GM23338 (cell line): ENCODE measurements around the gene EDIL3. TPM values are rescaled to one million over a fixed set of nuclear protein-coding genes. Genes with fewer than 3 reads are reported as not detected.

Experiments
- ATAC-seq: fragments of 200-7000 bp; cut with Tn5 transposase; 3 replicates; pipeline ENCODE4 v1.9.1; 2020
- DNase-seq: peaks from one replicate; pipeline ENCODE4 v3.0.0-alpha.2; 2015; ENCODE audit warnings: low spot score
- H2AFZ ChIP-seq: fragments of 200-600 bp; sonication (generic); 2 replicates; pipeline ENCODE4 v1.8.0; 2016; ENCODE audit warnings: antibody characterized with exemption, mild to moderate bottlenecking, moderate library complexity
- H3F3A ChIP-seq: fragments of 200-600 bp; sonication (generic); replicated peaks from 2 replicates; pipeline ENCODE4 v1.8.0; 2017; ENCODE audit warnings: antibody characterized with exemption, mixed run types, low read depth
- H3K27ac ChIP-seq: fragments of 200-600 bp; sonication (generic); 2 replicates; pipeline ENCODE4 v1.6.1; 2016; ENCODE audit warnings: low read depth
- H3K27me3 ChIP-seq: fragments of 200-600 bp; sonication (generic); 2 replicates; pipeline ENCODE4 v1.8.0; 2016; ENCODE audit warnings: mild to moderate bottlenecking, mixed run types, moderate library complexity; ENCODE audit not compliant: insufficient read depth
- H3K36me3 ChIP-seq: fragments of 200-600 bp; sonication (generic); 2 replicates; pipeline ENCODE4 v1.8.0; 2016; ENCODE audit warnings: mild to moderate bottlenecking; ENCODE audit not compliant: insufficient read depth
- H3K4me1 ChIP-seq: fragments of 200-600 bp; sonication (generic); 2 replicates; pipeline ENCODE4 v1.8.0; 2016; ENCODE audit warnings: mild to moderate bottlenecking, moderate library complexity; ENCODE audit not compliant: insufficient read depth
- H3K4me2 ChIP-seq: fragments of 200-600 bp; sonication (generic); 2 replicates; pipeline ENCODE4 v1.7.1; 2017; ENCODE audit warnings: mixed run types
- H3K4me3 ChIP-seq: fragments of 200-600 bp; sonication (generic); 2 replicates; pipeline ENCODE4 v1.6.1; 2016; ENCODE audit warnings: mixed run types
- H3K79me2 ChIP-seq: fragments of 200-600 bp; sonication (generic); replicated peaks from 2 replicates; pipeline ENCODE4 v1.8.0; 2017; ENCODE audit warnings: mild to moderate bottlenecking; ENCODE audit not compliant: insufficient read depth
- H3K9me2 ChIP-seq: fragments of 200-600 bp; sonication (generic); 2 replicates; pipeline ENCODE4 v1.8.0; 2017; ENCODE audit not compliant: insufficient read depth
- H4K20me1 ChIP-seq: fragments of 200-600 bp; sonication (generic); replicated peaks from 2 replicates; pipeline ENCODE4 v1.8.0; 2017; ENCODE audit warnings: mild to moderate bottlenecking; ENCODE audit not compliant: insufficient read depth
- H3K27ac Mint-ChIP-seq: 2 replicates; pipeline ENCODE4 v1.8.0; 2020; ENCODE audit warnings: inconsistent platforms, mild to moderate bottlenecking, moderate library complexity, mixed read lengths
- H3K27me3 Mint-ChIP-seq: 3 replicates; pipeline ENCODE4 v1.8.0; 2022; ENCODE audit warnings: low read depth, mild to moderate bottlenecking, moderate library complexity, mixed read lengths, inconsistent platforms; ENCODE audit not compliant: insufficient read depth, poor library complexity
- H3K36me3 Mint-ChIP-seq: 3 replicates; pipeline ENCODE4 v1.8.0; 2021; ENCODE audit warnings: low read depth, mild to moderate bottlenecking, inconsistent platforms, moderate library complexity, mixed read lengths
- H3K4me1 Mint-ChIP-seq: 3 replicates; pipeline ENCODE4 v1.8.0; 2020; ENCODE audit warnings: mild to moderate bottlenecking, inconsistent platforms, mixed read lengths
- H3K4me3 Mint-ChIP-seq: 3 replicates; pipeline ENCODE4 v1.8.0; 2021; ENCODE audit warnings: moderate library complexity, mild to moderate bottlenecking, inconsistent platforms, mixed read lengths
- H3K9me3 Mint-ChIP-seq: 3 replicates; pipeline ENCODE4 v1.8.0; 2020; ENCODE audit warnings: moderate library complexity, mild to moderate bottlenecking, inconsistent platforms, mixed read lengths
- CREB1 ChIP-seq: fragments of 250-450 bp; sonication (Bioruptor Pico); IDR thresholded peaks from 2 replicates; pipeline ENCODE4 v1.5.0; 2020; ENCODE audit warnings: low read depth, mild to moderate bottlenecking, moderate library complexity
- EZH2 ChIP-seq: fragments of 200-600 bp; sonication (generic); IDR thresholded peaks from one replicate; pipeline ENCODE4 v1.8.0; 2017; ENCODE audit warnings: antibody characterized with exemption, mild to moderate bottlenecking, low read depth; ENCODE audit not compliant: unreplicated experiment
- EZH2phosphoT487 ChIP-seq: fragments of 200-600 bp; sonication (generic); IDR thresholded peaks from one replicate; pipeline ENCODE4 v1.8.1; 2018; ENCODE audit warnings: antibody characterized with exemption; ENCODE audit not compliant: unreplicated experiment
- JUNB ChIP-seq: IDR thresholded peaks from one replicate; pipeline ENCODE4 v1.6.1; 2016; ENCODE audit warnings: antibody characterized with exemption; ENCODE audit not compliant: unreplicated experiment
- NANOG ChIP-seq: IDR thresholded peaks from 2 replicates; pipeline ENCODE4 v1.6.1; 2016; ENCODE audit warnings: antibody characterized with exemption, borderline replicate concordance
- POLR2AphosphoS5 ChIP-seq: IDR thresholded peaks from 2 replicates; pipeline ENCODE4 v1.6.1; 2016; ENCODE audit warnings: antibody characterized with exemption, low read depth
- STAT1 ChIP-seq: IDR thresholded peaks from one replicate; pipeline ENCODE4 v1.6.1; 2016; ENCODE audit warnings: antibody characterized with exemption; ENCODE audit not compliant: unreplicated experiment
- ZNF114 ChIP-seq: fragments of 250-450 bp; sonication (Bioruptor Pico); IDR thresholded peaks from 2 replicates; pipeline ENCODE4 v1.5.0; 2020; ENCODE audit warnings: mild to moderate bottlenecking, moderate library complexity
- ZNF331 ChIP-seq: fragments of 250-450 bp; sonication (Bioruptor Pico); IDR thresholded peaks from 2 replicates; pipeline ENCODE4 v1.5.0; 2020; ENCODE audit warnings: low read depth, mild to moderate bottlenecking, moderate library complexity
- polyA plus RNA-seq: library from polyadenylated mRNA; unstranded; fragments of >200 nt; fragmentation: Nextera tagmentation; extraction: Ambion mirVana; gene quantifications from 2 replicates; pipeline ENCODE4 v1.2.1, GENCODE V29; 2016
- total RNA-seq: library from RNA; depleted of rRNA; stranded (reverse); fragments of >200 nt; shearing (Covaris generic); gene quantifications from 2 replicates; pipeline ENCODE4 v1.2.3, GENCODE V29; 2014
- TF ChIP-seq, protein P1 (sequence below): IDR thresholded peaks from one replicate; pipeline ENCODE4 v1.6.1; 2018; ENCODE audit warnings: antibody characterized with exemption; ENCODE audit not compliant: unreplicated experiment
- TF ChIP-seq, protein P2 (sequence below): fragments of 250-450 bp; sonication (Bioruptor Pico); IDR thresholded peaks from 2 replicates; pipeline ENCODE4 v1.5.0; 2020; ENCODE audit warnings: mild to moderate bottlenecking, moderate library complexity
- TF ChIP-seq, protein P3 (sequence below): IDR thresholded peaks from 2 replicates; pipeline ENCODE4 v1.6.1; 2016; ENCODE audit warnings: antibody characterized with exemption
- TF ChIP-seq, protein P4 (sequence below), 2 experiments: fragments of 200-600 bp in 1 of 2; sonication (generic) in 1 of 2; conservative IDR thresholded peaks; 2 replicates each; pipeline versions ENCODE4 v1.5.1 to v1.6.1; 2016 to 2017; ENCODE audit warnings: antibody characterized with exemption in 2 of 2, low read depth in 2 of 2, mild to moderate bottlenecking in 2 of 2, moderate library complexity in 1 of 2

Gene EDIL3
- total and polyA plus RNA-seq, 2 experiments from 2014 or later = 43.3 to 61.9 TPM

- Histone ChIP-seq H4K20me1 (no peaks in the 10 kb centered on the region), H3K27me3 (no peaks in the 10 kb centered on the region), H3K79me2 (peaks cover 52% of the 10 kb centered on the region), H2AFZ (no peak overlapping the region), H3K4me2 (no peak overlapping the region), H3K9me2 (no peaks in the 10 kb centered on the region), H3K36me3 (no peaks in the 10 kb centered on the region), H3K27ac (no peak overlapping the region), H3F3A (no peaks in the 10 kb centered on the region), H3K4me1 (no peaks in the 10 kb centered on the region), H3K4me3 (no peak overlapping the region)
- ATAC-seq = no peak
- H3K36me3 Mint-ChIP-seq = no peaks in the 10 kb centered on the region
- H3K4me3 Mint-ChIP-seq = no peak overlapping the region
- no peak for DNase-seq
- no peaks in the 10 kb centered on the region for H3K9me3 Mint-ChIP-seq
- H3K27me3 Mint-ChIP-seq = no peaks in the 10 kb centered on the region
- TF ChIP-seq POLR2AphosphoS5 (no peak), ZNF331 (CRISPR knock-in tag) (no peak), CREB1 (CRISPR knock-in tag) (no peak), EZH2phosphoT487 (no peak), NANOG (no peak), STAT1 (no peak), EZH2 (no peak), JUNB (no peak), ZNF114 (CRISPR knock-in tag) (no peak)
- TF ChIP-seq, protein P1, sequence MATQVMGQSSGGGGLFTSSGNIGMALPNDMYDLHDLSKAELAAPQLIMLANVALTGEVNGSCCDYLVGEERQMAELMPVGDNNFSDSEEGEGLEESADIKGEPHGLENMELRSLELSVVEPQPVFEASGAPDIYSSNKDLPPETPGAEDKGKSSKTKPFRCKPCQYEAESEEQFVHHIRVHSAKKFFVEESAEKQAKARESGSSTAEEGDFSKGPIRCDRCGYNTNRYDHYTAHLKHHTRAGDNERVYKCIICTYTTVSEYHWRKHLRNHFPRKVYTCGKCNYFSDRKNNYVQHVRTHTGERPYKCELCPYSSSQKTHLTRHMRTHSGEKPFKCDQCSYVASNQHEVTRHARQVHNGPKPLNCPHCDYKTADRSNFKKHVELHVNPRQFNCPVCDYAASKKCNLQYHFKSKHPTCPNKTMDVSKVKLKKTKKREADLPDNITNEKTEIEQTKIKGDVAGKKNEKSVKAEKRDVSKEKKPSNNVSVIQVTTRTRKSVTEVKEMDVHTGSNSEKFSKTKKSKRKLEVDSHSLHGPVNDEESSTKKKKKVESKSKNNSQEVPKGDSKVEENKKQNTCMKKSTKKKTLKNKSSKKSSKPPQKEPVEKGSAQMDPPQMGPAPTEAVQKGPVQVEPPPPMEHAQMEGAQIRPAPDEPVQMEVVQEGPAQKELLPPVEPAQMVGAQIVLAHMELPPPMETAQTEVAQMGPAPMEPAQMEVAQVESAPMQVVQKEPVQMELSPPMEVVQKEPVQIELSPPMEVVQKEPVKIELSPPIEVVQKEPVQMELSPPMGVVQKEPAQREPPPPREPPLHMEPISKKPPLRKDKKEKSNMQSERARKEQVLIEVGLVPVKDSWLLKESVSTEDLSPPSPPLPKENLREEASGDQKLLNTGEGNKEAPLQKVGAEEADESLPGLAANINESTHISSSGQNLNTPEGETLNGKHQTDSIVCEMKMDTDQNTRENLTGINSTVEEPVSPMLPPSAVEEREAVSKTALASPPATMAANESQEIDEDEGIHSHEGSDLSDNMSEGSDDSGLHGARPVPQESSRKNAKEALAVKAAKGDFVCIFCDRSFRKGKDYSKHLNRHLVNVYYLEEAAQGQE = no peak
- TF ChIP-seq, protein P2, sequence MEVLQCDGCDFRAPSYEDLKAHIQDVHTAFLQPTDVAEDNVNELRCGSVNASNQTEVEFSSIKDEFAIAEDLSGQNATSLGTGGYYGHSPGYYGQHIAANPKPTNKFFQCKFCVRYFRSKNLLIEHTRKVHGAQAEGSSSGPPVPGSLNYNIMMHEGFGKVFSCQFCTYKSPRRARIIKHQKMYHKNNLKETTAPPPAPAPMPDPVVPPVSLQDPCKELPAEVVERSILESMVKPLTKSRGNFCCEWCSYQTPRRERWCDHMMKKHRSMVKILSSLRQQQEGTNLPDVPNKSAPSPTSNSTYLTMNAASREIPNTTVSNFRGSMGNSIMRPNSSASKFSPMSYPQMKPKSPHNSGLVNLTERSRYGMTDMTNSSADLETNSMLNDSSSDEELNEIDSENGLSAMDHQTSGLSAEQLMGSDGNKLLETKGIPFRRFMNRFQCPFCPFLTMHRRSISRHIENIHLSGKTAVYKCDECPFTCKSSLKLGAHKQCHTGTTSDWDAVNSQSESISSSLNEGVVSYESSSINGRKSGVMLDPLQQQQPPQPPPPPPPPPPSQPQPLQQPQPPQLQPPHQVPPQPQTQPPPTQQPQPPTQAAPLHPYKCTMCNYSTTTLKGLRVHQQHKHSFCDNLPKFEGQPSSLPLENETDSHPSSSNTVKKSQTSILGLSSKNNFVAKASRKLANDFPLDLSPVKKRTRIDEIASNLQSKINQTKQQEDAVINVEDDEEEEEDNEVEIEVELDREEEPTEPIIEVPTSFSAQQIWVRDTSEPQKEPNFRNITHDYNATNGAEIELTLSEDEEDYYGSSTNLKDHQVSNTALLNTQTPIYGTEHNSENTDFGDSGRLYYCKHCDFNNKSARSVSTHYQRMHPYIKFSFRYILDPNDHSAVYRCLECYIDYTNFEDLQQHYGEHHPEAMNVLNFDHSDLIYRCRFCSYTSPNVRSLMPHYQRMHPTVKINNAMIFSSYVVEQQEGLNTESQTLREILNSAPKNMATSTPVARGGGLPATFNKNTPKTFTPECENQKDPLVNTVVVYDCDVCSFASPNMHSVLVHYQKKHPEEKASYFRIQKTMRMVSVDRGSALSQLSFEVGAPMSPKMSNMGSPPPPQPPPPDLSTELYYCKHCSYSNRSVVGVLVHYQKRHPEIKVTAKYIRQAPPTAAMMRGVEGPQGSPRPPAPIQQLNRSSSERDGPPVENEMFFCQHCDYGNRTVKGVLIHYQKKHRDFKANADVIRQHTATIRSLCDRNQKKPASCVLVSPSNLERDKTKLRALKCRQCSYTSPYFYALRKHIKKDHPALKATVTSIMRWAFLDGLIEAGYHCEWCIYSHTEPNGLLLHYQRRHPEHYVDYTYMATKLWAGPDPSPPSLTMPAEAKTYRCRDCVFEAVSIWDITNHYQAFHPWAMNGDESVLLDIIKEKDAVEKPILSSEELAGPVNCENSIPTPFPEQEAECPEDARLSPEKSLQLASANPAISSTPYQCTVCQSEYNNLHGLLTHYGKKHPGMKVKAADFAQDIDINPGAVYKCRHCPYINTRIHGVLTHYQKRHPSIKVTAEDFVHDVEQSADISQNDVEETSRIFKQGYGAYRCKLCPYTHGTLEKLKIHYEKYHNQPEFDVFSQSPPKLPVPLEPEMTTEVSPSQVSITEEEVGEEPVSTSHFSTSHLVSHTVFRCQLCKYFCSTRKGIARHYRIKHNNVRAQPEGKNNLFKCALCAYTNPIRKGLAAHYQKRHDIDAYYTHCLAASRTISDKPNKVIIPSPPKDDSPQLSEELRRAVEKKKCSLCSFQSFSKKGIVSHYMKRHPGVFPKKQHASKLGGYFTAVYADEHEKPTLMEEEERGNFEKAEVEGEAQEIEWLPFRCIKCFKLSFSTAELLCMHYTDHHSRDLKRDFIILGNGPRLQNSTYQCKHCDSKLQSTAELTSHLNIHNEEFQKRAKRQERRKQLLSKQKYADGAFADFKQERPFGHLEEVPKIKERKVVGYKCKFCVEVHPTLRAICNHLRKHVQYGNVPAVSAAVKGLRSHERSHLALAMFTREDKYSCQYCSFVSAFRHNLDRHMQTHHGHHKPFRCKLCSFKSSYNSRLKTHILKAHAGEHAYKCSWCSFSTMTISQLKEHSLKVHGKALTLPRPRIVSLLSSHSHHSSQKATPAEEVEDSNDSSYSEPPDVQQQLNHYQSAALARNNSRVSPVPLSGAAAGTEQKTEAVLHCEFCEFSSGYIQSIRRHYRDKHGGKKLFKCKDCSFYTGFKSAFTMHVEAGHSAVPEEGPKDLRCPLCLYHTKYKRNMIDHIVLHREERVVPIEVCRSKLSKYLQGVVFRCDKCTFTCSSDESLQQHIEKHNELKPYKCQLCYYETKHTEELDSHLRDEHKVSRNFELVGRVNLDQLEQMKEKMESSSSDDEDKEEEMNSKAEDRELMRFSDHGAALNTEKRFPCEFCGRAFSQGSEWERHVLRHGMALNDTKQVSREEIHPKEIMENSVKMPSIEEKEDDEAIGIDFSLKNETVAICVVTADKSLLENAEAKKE (CRISPR knock-in tag) = no peak
- TF ChIP-seq, protein P3, sequence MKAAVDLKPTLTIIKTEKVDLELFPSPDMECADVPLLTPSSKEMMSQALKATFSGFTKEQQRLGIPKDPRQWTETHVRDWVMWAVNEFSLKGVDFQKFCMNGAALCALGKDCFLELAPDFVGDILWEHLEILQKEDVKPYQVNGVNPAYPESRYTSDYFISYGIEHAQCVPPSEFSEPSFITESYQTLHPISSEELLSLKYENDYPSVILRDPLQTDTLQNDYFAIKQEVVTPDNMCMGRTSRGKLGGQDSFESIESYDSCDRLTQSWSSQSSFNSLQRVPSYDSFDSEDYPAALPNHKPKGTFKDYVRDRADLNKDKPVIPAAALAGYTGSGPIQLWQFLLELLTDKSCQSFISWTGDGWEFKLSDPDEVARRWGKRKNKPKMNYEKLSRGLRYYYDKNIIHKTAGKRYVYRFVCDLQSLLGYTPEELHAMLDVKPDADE = no peak
- TF ChIP-seq, protein P4, sequence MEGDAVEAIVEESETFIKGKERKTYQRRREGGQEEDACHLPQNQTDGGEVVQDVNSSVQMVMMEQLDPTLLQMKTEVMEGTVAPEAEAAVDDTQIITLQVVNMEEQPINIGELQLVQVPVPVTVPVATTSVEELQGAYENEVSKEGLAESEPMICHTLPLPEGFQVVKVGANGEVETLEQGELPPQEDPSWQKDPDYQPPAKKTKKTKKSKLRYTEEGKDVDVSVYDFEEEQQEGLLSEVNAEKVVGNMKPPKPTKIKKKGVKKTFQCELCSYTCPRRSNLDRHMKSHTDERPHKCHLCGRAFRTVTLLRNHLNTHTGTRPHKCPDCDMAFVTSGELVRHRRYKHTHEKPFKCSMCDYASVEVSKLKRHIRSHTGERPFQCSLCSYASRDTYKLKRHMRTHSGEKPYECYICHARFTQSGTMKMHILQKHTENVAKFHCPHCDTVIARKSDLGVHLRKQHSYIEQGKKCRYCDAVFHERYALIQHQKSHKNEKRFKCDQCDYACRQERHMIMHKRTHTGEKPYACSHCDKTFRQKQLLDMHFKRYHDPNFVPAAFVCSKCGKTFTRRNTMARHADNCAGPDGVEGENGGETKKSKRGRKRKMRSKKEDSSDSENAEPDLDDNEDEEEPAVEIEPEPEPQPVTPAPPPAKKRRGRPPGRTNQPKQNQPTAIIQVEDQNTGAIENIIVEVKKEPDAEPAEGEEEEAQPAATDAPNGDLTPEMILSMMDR (conservative IDR thresholded peaks at IDR 0.05; ENCODE audit: low read depth in 2 of 2) = no peak
- H3K4me1 Mint-ChIP-seq = peaks cover 5% of the 10 kb centered on the region; the same call in 2 of the 3 replicates
- H3K27ac Mint-ChIP-seq = no peak overlapping the region
Observed at GRCh38 chr5:84370176-84370575, 14.5 kb downstream of the EDIL3 start.
